ENCODE measurements around the gene PCDHB2. TPM values are rescaled to one million over a fixed set of nuclear protein-coding genes. Genes with fewer than 3 reads are reported as not detected.
"Not testable (repeated sequence)": the region's sequence is repeated elsewhere in the genome, so short reads cannot be mapped to it uniquely, and the experiment has no call there.

PCDHB2 gene
- polyA plus RNA-seq, 1 donor (not counting 4 experiments of a cell fraction or from before 2014, with no cell fraction given) = 0.46 TPM

- Histone ChIP-seq H3K36me3 (ENCODE audit: control insufficient read depth in 2 of 2, extremely low read depth in 1 of 2, insufficient read depth in 2 of 2, low read length in 2 of 2) (no peaks in the 10 kb centered on the region), H3K27me3 (ENCODE audit: control insufficient read depth, extremely low read depth, insufficient read depth, low read length) (no peaks in the 10 kb centered on the region), H2AFZ (ENCODE audit: control insufficient read depth, low read length) (no peak overlapping the region), H3K9me3 (ENCODE audit: control insufficient read depth, low read depth, low read length) (no peaks in the 10 kb centered on the region), H3K79me2 (ENCODE audit: control insufficient read depth, insufficient read depth, low read length) (no peaks in the 10 kb centered on the region), H3K4me2 (ENCODE audit: control insufficient read depth, extremely low read depth, insufficient read depth, low read depth, low read length) (no peak overlapping the region), H3K9ac (ENCODE audit: control insufficient read depth, extremely low read depth, insufficient read depth, low read length) (no peak overlapping the region), H3K27ac (ENCODE audit: control insufficient read depth, insufficient read depth, low read length) (no peak overlapping the region), H3K4me1 (ENCODE audit: control insufficient read depth, extremely low read depth, insufficient read depth, low read length) (no peaks in the 10 kb centered on the region), H3K9me1 (ENCODE audit: control insufficient read depth, extremely low read depth, insufficient read depth, low read length) (no peaks in the 10 kb centered on the region), H3K4me3 (ENCODE audit: control insufficient read depth in 2 of 3, extremely low read depth in 1 of 3, insufficient read depth in 2 of 3, low read depth in 1 of 3, low read length in 3 of 3) (no peak overlapping the region), H4K20me1 (ENCODE audit: control insufficient read depth, extremely low read depth, insufficient read depth, low read length) (no peaks in the 10 kb centered on the region)
- DNase-seq (ENCODE audit: low read depth, low spot score) = no peak
- TF ChIP-seq CTCF (optimal IDR thresholded peaks at IDR 0.05 in 1 of 3, IDR thresholded peaks at IDR 0.05 in 1 of 3, conservative IDR thresholded peaks at IDR 0.05 in 1 of 3; ENCODE audit: extremely low read depth in 1 of 3, insufficient read depth in 2 of 3, low read length in 3 of 3) (no peak), EZH2 (IDR thresholded peaks at IDR 0.05; ENCODE audit: low read length) (no peak)
- dilution Hi-C loops (cut with MboI; ENCODE audit: extremely low pct_ligation_motif_present, low sequenced_read_pairs) = no loop called here
- no peak for FAIRE-seq
Observed at GRCh38 chr5:141135718-141136266, 41.4 kb downstream of the PCDHB2 start.

GRCh38 chr5:141137346-141137745 lies 42.9 kb downstream of the PCDHB2 start:
- H2AFZ ChIP-seq (ENCODE audit: control insufficient read depth, low read length); H3K4me2 ChIP-seq (ENCODE audit: control insufficient read depth, extremely low read depth, insufficient read depth, low read depth, low read length); H3K4me1 ChIP-seq (ENCODE audit: control insufficient read depth, extremely low read depth, insufficient read depth, low read length); H3K9me1 ChIP-seq (ENCODE audit: control insufficient read depth, extremely low read depth, insufficient read depth, low read length); FAIRE-seq; H3K9ac ChIP-seq (ENCODE audit: control insufficient read depth, extremely low read depth, insufficient read depth, low read length); DNase-seq (ENCODE audit: low read depth, low spot score); H3K4me3 ChIP-seq (ENCODE audit: control insufficient read depth in 2 of 3, extremely low read depth in 1 of 3, insufficient read depth in 2 of 3, low read depth in 1 of 3, low read length in 3 of 3); H3K36me3 ChIP-seq (ENCODE audit: control insufficient read depth in 2 of 2, extremely low read depth in 1 of 2, insufficient read depth in 2 of 2, low read length in 2 of 2); H3K79me2 ChIP-seq (ENCODE audit: control insufficient read depth, insufficient read depth, low read length); H3K9me3 ChIP-seq (ENCODE audit: control insufficient read depth, low read depth, low read length); H3K27me3 ChIP-seq (ENCODE audit: control insufficient read depth, extremely low read depth, insufficient read depth, low read length); dilution Hi-C loops (cut with MboI; ENCODE audit: extremely low pct_ligation_motif_present, low sequenced_read_pairs); H4K20me1 ChIP-seq (ENCODE audit: control insufficient read depth, extremely low read depth, insufficient read depth, low read length); H3K27ac ChIP-seq (ENCODE audit: control insufficient read depth, insufficient read depth, low read length): not testable (repeated sequence)

Other genes starting within 250 kb of the PCDHB2 start
- gene PCDHA9, start 246.2 kb upstream of the PCDHB2 start, polyA plus RNA-seq = 0.01 TPM in 1 of 3 replicates, not detected in the others
- gene PCDHA10, start 238.7 kb upstream of the PCDHB2 start, polyA plus RNA-seq = 0.03 to 0.06 TPM (median 0.05 TPM) in 3 replicates
- gene PCDHA11, start 225.7 kb upstream of the PCDHB2 start, polyA plus RNA-seq = 0.12 to 0.28 TPM in 2 of 3 replicates, not detected in the other
- 0.04 to 0.40 TPM (median 0.07 TPM) in 3 replicates for gene PCDHA12, start 219.3 kb upstream of the PCDHB2 start, polyA plus RNA-seq
- gene PCDHA13, start 212.5 kb upstream of the PCDHB2 start, polyA plus RNA-seq = 0.04 to 0.12 TPM in 2 of 3 replicates, not detected in the other
- gene PCDHAC1, start 168.3 kb upstream of the PCDHB2 start, polyA plus RNA-seq = 0.14 to 0.64 TPM (median 0.45 TPM) in 3 replicates
- 1.2 to 2.1 TPM (median 1.9 TPM) in 3 replicates for gene PCDHAC2, start 128.1 kb upstream of the PCDHB2 start, polyA plus RNA-seq
- gene PCDHB1, start 43.2 kb upstream of the PCDHB2 start, polyA plus RNA-seq = not detected in 3 replicates
- 0.03 to 0.08 TPM (median 0.05 TPM) in 3 replicates for gene PCDHB3, start 5.9 kb downstream of the PCDHB2 start, polyA plus RNA-seq
- gene PCDHB4, start 27.2 kb downstream of the PCDHB2 start, polyA plus RNA-seq = 0.04 to 0.05 TPM in 2 of 3 replicates, not detected in the other
- 0.07 to 0.10 TPM (median 0.09 TPM) in 3 replicates for gene PCDHB5, start 40.6 kb downstream of the PCDHB2 start, polyA plus RNA-seq
- 0.03 to 0.08 TPM (median 0.05 TPM) in 3 replicates for gene PCDHB6, start 55.4 kb downstream of the PCDHB2 start, polyA plus RNA-seq
- not detected in 3 replicates for gene PCDHB7, start 78.0 kb downstream of the PCDHB2 start, polyA plus RNA-seq
- not detected in 3 replicates for gene PCDHB8, start 83.2 kb downstream of the PCDHB2 start, polyA plus RNA-seq
- 0.02 to 0.09 TPM (median 0.07 TPM) in 3 replicates for gene PCDHB16, start 87.8 kb downstream of the PCDHB2 start, polyA plus RNA-seq
- 0.01 TPM in 1 of 3 replicates, not detected in the others for gene PCDHB9, start 92.5 kb downstream of the PCDHB2 start, polyA plus RNA-seq
- 0.04 to 0.07 TPM (median 0.05 TPM) in 3 replicates for gene PCDHB10, start 97.7 kb downstream of the PCDHB2 start, polyA plus RNA-seq
- gene PCDHB11, start 105.0 kb downstream of the PCDHB2 start, polyA plus RNA-seq = not detected in 3 replicates
- gene PCDHB12, start 114.1 kb downstream of the PCDHB2 start, polyA plus RNA-seq = 0.03 TPM in 1 of 3 replicates, not detected in the others
- gene PCDHB13, start 119.3 kb downstream of the PCDHB2 start, polyA plus RNA-seq = 0.07 to 0.13 TPM (median 0.09 TPM) in 3 replicates
- 0.13 to 0.41 TPM (median 0.20 TPM) in 3 replicates for gene PCDHB14, start 128.7 kb downstream of the PCDHB2 start, polyA plus RNA-seq
- gene PCDHB15, start 150.8 kb downstream of the PCDHB2 start, polyA plus RNA-seq = 0.03 to 0.31 TPM (median 0.09 TPM) in 3 replicates
- gene SLC25A2, start 209.4 kb downstream of the PCDHB2 start, polyA plus RNA-seq = not detected in 3 replicates
- gene TAF7, start 226.2 kb downstream of the PCDHB2 start, polyA plus RNA-seq = 37.5 to 58.9 TPM (median 47.5 TPM) in 3 replicates
- gene PCDHGA1, start 235.9 kb downstream of the PCDHB2 start, polyA plus RNA-seq = 0.08 to 0.17 TPM (median 0.09 TPM) in 3 replicates
- 0.14 to 0.37 TPM (median 0.35 TPM) in 3 replicates for gene PCDHGA2, start 244.1 kb downstream of the PCDHB2 start, polyA plus RNA-seq
- 0.03 to 0.05 TPM in 2 of 3 replicates, not detected in the other for gene PCDHGA3, start 249.2 kb downstream of the PCDHB2 start, polyA plus RNA-seq

Data from keratinocyte (primary cell).